NCI-H2107 treated with DMSO at 0.1 percent for 48 hours (cell line): ENCODE results near the gene FOXI1.
"Not testable (repeated sequence)": the region's sequence is repeated elsewhere in the genome, so short reads cannot be mapped to it uniquely, and the experiment has no call there.

ENCODE experiments used
- DNase-seq: peaks from one replicate; lab custom pipeline; 2025; ENCODE audit not compliant: unreplicated experiment; lab: John Stamatoyannopoulos, UW

The FOXI1 gene

DNA sequence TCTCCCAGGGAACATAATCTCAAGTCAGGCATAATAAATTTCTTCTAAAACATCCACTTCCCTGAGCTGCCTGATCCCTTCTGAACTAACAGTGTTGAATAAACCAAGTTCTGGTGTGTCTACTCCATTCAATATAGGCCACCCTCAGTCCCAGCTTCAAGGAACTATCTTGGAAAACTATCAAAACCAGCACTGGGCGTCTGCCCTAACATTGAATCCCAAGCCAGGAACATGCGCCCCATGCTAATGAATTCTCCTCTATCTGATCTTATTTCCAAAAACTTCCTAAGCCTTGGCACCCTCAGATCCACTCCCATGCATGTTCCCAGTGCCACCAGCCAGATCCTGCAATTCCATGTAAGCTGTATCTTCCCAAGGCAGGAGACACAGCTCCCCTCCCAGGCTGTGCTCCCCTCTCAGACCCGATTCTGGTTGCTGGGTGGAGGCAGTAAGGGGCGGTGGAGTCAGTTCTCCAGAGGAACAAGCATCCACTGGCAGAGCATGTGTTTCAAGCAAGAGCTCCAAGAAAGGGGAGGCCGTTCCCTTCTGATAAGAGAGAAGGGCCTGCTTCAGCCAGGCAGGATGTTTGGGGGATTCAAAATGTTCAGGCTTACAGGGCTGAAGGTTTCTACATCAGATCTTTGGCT, 13.1 kb upstream of the FOXI1 start:
- no peak for DNase-seq

DNA sequence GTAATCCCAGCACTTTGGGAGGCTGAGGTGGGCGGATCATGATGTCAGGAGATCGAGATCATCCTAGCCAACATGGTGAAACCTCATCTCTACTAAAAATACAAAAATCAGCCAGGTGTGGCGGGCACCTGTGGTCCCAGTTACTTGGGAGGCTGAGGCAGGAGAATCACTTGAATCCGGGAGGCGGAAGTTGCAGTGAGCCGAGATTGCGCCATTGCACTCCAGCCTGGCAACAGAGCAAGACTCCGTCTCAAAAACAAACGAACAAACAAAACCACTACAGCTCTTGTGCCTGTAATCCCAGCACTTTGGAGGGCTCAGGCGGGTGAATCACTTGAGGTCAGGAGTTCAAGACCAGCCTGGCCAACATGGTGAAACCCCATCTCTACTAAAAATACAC, 11.4 kb upstream of the FOXI1 start:
- DNase-seq = not testable (repeated sequence)

- no peak for DNase-seq
Measured at GRCh38 chr5:170095646-170096045, 10.1 kb upstream of the FOXI1 start.

DNA sequence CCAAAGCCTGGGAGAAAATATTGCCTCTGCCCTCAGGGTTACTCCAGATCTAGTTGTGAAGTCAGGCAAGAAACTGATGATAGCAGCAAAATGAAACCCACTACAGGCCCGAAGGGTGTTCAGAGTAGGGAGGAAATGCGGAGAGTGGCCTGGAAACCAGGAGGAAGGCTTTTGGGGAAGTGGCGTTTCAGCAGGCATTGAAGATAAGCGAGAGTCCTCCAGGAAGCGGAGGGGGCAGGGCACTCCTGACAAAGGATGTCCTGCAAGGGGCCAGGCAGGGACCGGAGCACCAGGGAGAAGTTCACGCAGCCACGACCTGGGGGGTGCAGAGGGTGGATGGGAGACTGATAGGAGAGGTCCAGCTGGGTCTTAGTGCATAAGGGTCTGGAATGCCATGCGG, 7.8 kb upstream of the FOXI1 start:
- DNase-seq = no peak

- DNase-seq = peak; percentile 11
Measured at GRCh38 chr5:170100066-170100943, 5.4 kb upstream of the FOXI1 start.

DNA sequence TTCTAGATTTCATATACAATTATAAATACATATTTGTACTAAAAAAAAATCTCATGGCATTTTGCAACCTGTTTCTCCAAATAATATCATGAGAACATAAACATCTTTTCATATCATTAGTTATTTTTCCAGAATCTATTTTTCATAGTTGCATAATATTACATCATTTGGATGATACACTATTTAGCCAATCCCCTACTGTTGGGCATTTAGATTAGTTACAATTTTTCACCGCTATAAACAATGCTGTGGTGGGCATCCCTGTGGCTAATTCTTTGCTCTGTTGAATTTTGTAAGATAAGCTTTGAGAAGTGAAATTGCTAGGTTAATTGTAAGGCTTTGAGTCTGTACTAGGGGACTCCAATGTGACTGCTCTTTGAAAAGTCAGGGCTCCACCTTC, 2.2 kb upstream of the FOXI1 start:
- DNase-seq = no peak

DNA sequence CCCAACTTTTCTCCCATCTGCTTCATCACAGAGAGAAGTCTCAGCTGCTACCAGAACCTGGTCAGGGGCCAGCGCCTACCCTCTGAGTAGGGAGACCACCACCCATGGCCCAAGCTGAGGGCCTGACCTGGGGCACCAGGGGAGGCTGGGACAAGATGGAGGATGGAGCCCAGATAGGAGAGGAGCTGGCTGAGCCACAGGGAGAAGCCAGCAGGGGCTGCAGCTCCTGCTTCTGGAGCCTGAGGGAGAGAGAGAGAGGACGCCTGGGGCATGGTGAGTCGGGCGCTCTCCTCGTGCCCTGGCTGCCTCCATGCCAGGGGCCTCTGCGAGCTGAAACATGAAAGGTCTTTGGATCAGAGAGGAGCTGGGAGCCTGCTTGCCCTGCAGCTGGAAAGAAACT, 1.4 kb upstream of the FOXI1 start:
- DNase-seq = no peak

- DNase-seq = no peak
Measured at GRCh38 chr5:170104710-170105109, 987 bp upstream of the FOXI1 start.

GRCh38 chr5:170107674-170108073, 2.0 kb downstream of the FOXI1 start:
- no peak for DNase-seq

DNA sequence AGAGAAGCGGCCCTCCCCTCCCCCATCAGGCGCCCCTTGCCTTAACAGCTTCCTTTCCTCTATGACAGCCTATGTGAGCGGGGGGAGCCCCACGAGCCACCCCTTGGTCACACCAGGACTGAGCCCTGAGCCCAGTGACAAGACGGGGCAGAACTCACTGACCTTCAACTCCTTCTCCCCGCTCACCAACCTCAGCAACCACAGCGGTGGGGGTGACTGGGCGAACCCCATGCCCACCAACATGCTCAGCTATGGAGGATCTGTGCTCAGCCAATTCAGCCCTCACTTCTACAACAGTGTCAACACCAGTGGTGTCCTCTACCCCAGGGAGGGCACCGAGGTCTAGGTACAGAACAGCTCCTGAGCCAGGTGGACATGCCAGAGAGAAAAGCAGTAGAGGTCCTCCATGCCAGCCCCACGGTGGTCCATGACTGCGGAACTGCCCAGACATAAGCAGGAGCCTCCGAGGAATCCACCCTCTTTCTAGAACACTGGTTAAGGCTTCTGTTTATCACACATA, 2.6 kb downstream of the FOXI1 start:
- DNase-seq = no peak

GRCh38 chr5:170109059-170110031, 3.6 kb downstream of the FOXI1 start:
- DNase-seq = no peak

GRCh38 chr5:170110403-170111087, 4.8 kb downstream of the FOXI1 start:
- DNase-seq = no peak

DNA sequence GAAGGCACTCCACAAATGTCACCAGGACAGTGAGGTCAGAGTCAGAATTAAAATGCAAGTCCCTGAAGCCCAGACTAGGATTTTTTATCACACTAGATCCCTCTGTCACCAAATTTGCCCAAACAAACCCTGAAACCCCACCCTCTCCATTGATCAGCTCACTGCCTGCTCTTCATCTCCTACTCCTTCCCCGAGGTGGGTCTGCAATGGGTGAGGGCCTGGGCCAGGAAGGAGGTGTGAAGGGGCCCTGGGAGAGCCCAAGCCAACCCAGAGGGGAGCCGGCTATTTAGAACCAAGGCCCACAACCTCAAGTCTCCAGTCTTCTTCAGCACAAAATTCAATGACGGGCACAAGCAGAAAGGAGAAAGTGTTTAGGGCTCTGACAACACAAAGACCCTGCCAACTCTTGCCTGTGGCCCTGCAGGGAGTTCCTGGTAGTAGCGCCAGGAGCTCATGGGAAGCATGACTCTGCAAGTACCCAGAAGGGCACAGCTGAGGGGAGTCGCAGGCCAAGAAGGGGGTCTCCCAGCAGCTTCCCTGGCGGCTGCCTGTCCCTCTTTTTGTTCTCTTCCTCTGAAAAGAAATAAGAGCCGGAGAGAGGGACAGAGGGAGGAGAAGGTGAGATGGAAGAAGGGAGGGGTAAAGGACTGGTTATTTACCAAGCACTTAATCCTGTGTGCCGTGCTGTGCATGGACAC, 5.5 kb downstream of the FOXI1 start:
- DNase-seq = no peak

DNA sequence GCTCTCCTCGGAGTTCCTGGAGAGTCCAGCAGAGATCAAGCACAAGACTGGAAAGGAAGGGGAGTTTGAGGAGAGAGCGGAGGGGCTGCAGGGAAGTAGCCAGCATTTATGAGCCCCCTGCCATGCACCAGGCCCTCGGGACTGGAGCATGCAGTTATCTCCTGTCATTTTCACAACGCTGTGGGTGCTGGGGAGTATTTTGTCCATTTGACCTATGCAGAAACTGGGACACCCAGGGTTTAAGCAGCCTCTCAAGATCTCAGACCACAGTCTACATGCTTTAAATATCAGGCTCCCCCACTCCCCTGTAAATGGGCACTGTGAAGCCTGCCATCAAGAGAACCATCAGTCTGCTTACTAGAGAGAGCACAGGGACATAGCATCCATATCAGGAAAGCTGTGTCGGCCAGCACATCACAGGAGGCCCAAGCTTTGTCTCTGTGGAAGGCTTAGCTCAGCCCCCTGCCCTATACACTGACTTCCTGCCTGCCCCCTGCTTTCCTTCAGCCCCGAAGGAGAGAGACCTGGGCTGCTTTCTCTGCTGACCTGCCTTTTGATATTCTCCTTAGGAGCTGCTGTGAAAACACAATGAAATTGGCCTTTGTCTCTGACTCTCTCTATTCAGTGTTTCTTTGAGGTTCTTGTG, 7.3 kb downstream of the FOXI1 start:
- no peak for DNase-seq

GRCh38 chr5:170113522-170113900, 7.8 kb downstream of the FOXI1 start:
- no peak for DNase-seq

- DNase-seq = no peak
Measured at GRCh38 chr5:170114271-170114670, 8.6 kb downstream of the FOXI1 start.

DNA sequence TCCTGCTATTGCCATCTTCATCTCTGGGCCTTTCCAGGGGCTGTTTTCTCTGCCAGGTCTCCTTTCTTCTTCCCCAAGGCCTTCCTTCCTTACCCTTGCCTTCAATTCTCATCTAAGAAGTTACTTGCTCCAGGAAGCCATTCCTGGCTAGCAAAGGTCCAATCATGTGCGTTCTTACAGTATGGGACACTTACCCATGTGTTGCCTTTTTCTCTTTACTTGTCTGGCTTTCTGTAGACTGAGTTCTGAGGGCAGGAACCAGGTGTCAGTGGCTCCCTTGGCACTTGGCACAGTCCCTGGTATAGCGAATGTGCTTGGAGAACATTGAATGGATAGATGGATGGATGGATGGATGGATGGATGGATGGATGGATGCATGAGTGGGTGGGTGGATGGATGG, 10.2 kb downstream of the FOXI1 start:
- no peak for DNase-seq

DNA sequence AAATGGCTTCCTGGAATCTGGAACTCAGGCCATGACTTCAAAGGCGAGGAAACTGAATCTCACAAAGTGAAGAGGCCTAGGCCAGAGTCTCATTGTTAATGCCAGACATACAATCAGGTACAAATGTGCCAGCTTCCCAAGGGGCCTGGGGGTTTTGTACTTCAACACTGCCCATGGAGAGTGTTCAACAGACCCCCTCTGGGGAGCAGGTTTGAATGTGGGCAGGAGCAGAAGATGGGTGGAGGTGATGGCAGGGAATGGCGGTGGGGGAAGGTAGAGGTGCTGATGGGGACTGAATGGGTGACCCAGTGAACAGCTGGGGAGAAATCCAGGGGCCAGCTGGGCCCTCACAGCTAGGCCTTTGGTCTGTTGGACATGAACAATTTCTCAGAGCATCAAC, 12.0 kb downstream of the FOXI1 start:
- no peak for DNase-seq

DNA sequence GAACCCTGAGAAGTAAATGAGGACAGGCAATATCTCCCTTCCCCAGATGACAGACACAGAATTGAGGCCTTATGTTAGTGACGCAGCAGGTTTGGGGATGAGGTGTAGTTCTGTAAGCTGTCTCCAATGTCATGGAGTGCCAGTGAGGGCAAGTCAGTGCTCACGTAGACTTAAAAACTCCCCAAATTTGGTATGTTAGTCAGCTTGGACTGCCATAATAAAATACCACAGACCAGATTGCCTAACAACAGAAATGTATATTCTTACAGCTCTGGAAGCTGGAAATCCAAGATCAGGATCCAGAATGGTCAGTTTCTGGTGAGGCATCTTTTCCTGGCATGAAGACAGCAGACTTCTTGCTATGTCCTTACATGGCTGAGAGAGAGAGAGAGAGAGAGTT, 14.9 kb downstream of the FOXI1 start:
- DNase-seq = no peak

- DNase-seq = no peak
Measured at GRCh38 chr5:170121321-170121720, 15.6 kb downstream of the FOXI1 start.
